Activated CD8-positive, alpha-beta memory T cell treated with anti-CD3 and anti-CD28 coated beads, Interleukin-2, amount 50 U/mL, for 1 hour (primary cell): ENCODE data around the gene CTAGE9.

Experiments used
- DNase-seq: peaks from one replicate; pipeline ENCODE4 v3.0.0-alpha.2; 2020; ENCODE audit errors: extremely low read depth

CTAGE9 gene

DNA sequence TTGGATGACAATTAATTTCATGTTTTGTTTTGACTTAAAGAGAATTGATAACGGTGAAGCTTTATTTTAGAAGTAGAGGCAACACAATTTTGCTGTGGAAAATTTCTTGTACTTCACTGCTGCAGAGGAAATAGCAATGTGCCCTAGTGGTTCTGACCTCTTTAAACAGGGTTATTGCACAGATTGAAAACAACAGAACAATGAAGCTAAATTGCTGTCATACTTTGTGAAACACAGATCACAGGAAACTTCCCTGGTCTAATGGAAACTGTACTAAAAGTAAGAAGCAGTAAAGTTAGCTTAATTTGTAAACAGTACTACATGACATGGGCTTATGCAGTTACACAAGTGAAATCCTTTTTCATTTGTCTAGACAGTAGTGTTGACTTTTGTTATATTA lies 40.9 kb downstream of the CTAGE9 start:
- no peak for DNase-seq

DNA sequence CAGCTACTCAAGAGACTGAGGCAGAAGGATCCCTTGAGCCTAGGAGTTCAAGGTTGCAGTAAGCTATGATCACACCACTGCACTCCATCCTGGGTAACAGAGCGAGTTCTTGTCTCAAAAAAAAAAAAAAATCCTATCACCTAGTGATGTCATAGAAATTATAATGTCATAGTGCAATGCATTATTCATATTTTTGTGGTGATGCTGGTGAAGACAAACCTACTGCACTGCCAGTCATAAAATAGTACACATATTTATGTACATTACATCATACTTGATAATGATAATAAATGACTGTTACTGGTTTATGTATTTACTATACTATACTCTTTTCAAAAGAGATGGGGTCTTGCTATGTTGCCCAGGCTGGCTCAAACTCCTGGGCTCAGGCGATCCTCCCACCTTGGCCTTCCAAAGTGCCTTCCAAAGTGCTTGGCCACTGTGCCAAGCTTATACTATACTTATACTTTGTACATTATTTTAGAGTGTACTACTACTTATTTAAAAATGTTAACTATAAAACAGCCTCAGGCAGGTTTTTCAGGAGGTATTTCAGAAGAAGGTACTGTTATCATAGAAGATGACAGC lies 47.1 kb downstream of the CTAGE9 start:
- DNase-seq, result no peak

DNA sequence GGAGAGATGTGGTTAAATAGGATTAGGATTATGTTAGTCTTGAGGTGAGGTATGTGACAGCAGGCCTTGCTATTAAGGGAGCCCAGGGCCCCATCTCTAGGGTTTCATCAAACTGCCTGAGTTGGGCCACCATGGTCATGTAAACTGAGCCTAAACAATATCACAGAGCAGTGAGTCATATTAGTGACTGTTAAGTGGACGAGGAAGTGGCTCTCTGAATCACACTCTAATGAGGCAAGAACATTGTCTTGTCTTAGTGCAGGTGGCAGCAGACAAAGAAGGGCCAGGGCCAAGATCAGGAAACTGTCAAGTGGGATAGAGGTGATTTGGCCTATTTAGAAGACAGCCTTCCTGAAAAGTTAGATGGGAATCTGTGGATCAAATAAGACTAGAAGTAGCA lies 50.6 kb downstream of the CTAGE9 start:
- DNase-seq, result no peak
